Epithelial cell of proximal tubule (primary cell): ENCODE measurements around the gene PPP2R5E. TPM values are rescaled to one million over a fixed set of nuclear protein-coding genes. Genes with fewer than 3 reads are reported as not detected.

Experiments used
- DNase-seq: peaks from one replicate; pipeline ENCODE4 v3.0.0-alpha.2; 2011; ENCODE audit warnings: low read depth
- H3K4me3 ChIP-seq: 2 replicates; pipeline ENCODE4 v1.5.1; 2011; ENCODE audit warnings: low read depth, mild to moderate bottlenecking, low read length
- CTCF ChIP-seq: conservative IDR thresholded peaks from 2 replicates; pipeline ENCODE4 v1.5.1; 2012; ENCODE audit warnings: low read depth, mild to moderate bottlenecking, low read length
- total RNA-seq: library from RNA; depleted of rRNA; stranded (reverse); fragments of >200 nt; gene quantifications from 2 replicates; pipeline ENCODE4 v1.2.3, GENCODE V29; 2015

Gene PPP2R5E
- total RNA-seq, 1 donor from 2014 or later, result 13.3 TPM

DNA sequence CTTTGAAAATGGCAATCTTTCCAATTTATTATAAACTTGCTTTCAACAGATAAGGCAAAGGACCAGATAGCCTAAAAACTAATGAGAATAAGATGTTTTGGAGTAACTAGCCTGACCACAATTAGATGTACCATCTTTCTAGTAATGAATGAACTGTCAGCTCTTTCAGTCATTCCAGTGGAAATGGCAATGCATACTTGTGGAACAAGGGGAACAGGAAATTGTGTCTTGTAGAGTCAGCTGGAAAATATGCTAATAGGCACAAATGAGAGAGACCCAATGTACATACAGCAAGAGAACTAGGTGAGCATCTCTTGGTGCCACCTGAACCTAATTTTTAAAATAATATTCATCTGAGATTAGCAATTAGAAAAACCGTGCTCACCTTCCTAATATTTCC lies 148.3 kb downstream of the PPP2R5E start:
- no peak overlapping the region for H3K4me3 ChIP-seq
- TF ChIP-seq CTCF, result no peak
- no peak for DNase-seq

GRCh38 chr14:63394432-63394831 lies 148.7 kb downstream of the PPP2R5E start:
- DNase-seq, result no peak
- H3K4me3 ChIP-seq, result no peak overlapping the region
- no peak for TF ChIP-seq CTCF

- no peak overlapping the region for H3K4me3 ChIP-seq
- DNase-seq, result no peak
- TF ChIP-seq CTCF, result no peak
Observed at GRCh38 chr14:63393012-63393411, 150.2 kb downstream of the PPP2R5E start.

GRCh38 chr14:63392236-63392635 lies 150.9 kb downstream of the PPP2R5E start:
- no peak for DNase-seq
- no peak for TF ChIP-seq CTCF
- H3K4me3 ChIP-seq, result no peak overlapping the region

DNA sequence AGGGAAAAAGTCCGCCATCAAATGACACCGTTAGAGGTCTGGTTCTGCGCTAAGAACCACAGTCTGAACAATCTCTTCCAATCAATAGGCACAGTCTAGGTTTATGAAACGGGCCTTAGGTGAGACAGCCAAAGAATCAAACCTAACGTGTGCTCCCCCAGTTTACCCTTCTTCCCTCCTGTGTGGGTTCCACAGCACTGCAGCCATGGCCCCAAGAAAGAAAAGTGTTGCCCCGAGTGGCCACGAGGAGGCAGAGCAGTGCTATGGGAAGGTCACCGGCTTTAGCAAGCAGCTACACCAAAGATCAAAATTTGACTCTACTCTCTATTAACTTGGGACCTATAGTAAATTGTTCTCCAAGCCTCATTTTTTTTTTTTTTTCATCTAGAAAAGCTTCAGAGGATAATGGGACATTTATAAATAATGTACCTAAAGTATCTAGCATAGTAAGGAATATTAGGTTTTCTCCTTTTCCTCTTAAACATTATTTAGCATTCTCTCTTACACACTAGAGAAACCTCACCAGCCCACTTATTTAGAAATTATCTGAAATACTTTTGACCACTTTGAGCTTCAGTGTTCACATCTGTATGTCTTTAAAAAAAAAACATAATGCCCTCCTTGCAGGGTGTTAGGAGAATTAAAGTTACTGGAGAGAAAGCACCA lies 154.3 kb downstream of the PPP2R5E start:
- TF ChIP-seq CTCF, result peak; percentile 96
- DNase-seq, result peak; percentile 4
- no peak overlapping the region for H3K4me3 ChIP-seq

- no peak for DNase-seq
- TF ChIP-seq CTCF, result no peak
Observed at GRCh38 chr14:63387711-63388110, 155.5 kb downstream of the PPP2R5E start.

DNA sequence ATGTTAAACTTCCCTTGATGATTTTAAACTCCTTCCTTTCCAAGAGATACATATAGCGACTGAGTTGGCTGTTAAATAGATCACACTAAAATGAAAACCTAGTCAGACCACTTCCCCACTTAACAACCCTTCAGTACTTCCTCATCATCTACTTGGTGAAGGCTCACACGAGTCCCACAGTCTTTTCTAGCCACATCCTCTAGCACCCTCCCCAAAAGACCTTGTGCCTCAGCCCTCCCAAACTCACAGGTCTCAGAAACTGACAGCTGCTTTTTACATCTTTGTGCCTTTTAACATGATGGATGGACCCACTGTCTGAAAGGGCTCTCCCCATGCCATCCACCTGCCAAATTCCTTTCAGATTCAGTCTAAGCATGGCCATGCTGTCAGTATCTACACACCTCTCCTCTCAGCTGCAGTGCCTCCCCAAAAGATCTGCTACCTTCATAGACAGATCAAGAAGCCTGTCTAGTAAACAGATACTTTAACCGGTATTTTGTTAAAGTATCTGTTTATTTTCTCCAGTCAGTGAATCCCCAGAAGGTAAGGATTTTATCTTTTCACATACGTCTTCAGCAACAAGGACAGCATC lies 159.3 kb downstream of the PPP2R5E start:
- TF ChIP-seq CTCF, result no peak
- DNase-seq, result no peak
- no peak overlapping the region for H3K4me3 ChIP-seq

More at GRCh38 chr14:63387711-63388110, 155.5 kb downstream of the PPP2R5E start:
- H3K4me3 ChIP-seq, result no peak overlapping the region
